Hepatocyte (in vitro differentiated cells): ENCODE data around the gene C16orf86. TPM values are rescaled to one million over a fixed set of nuclear protein-coding genes. Genes with fewer than 3 reads are reported as not detected.

ENCODE experiments used
- DNase-seq: peaks from one replicate; pipeline ENCODE4 v3.0.0-alpha.2; 2016; ENCODE audit warnings: low spot score
- H2AFZ ChIP-seq: fragments of 200-600 bp; sonication (generic); 2 replicates; pipeline ENCODE4 v1.6.0; 2016; ENCODE audit warnings: antibody characterized with exemption, mild to moderate bottlenecking
- H3K27ac ChIP-seq: fragments of 200-600 bp; sonication (generic); 2 replicates; pipeline ENCODE4 v1.5.1; 2016; ENCODE audit warnings: mild to moderate bottlenecking
- H3K27me3 ChIP-seq: fragments of 200-600 bp; sonication (generic); 2 replicates; pipeline ENCODE4 v1.6.1; 2016
- H3K36me3 ChIP-seq: fragments of 200-600 bp; sonication (generic); replicated peaks from 2 replicates; pipeline ENCODE4 v1.5.1; 2016; ENCODE audit warnings: low read depth; ENCODE audit not compliant: insufficient read depth
- H3K4me1 ChIP-seq: fragments of 200-600 bp; sonication (generic); 2 replicates; pipeline ENCODE4 v1.5.1; 2016; ENCODE audit warnings: mild to moderate bottlenecking, moderate library complexity; ENCODE audit not compliant: insufficient read depth
- H3K4me2 ChIP-seq: fragments of 200-600 bp; sonication (generic); 2 replicates; pipeline ENCODE4 v1.6.0; 2016
- H3K4me3 ChIP-seq: fragments of 200-600 bp; sonication (generic); 2 replicates; pipeline ENCODE4 v1.5.1; 2016; ENCODE audit warnings: mild to moderate bottlenecking
- H3K79me2 ChIP-seq: fragments of 200-600 bp; sonication (generic); 2 replicates; pipeline ENCODE4 v1.6.0; 2017; ENCODE audit warnings: mild to moderate bottlenecking
- H3K9me2 ChIP-seq: fragments of 200-600 bp; sonication (generic); replicated peaks from 2 replicates; pipeline ENCODE4 v1.6.0; 2017; ENCODE audit warnings: mild to moderate bottlenecking; ENCODE audit not compliant: insufficient read depth
- H3K9me3 ChIP-seq: fragments of 200-600 bp; sonication (generic); 2 replicates; pipeline ENCODE4 v1.5.1; 2016; ENCODE audit warnings: low read depth, mild to moderate bottlenecking
- H4K20me1 ChIP-seq: fragments of 200-600 bp; sonication (generic); 2 replicates; pipeline ENCODE4 v1.6.0; 2016; ENCODE audit warnings: mild to moderate bottlenecking; ENCODE audit not compliant: insufficient read depth, poor library complexity, severe bottlenecking
- CTCF ChIP-seq: fragments of 200-600 bp; sonication (generic); IDR thresholded peaks from 2 replicates; pipeline ENCODE4 v1.5.1; 2016; ENCODE audit warnings: antibody characterized with exemption, mild to moderate bottlenecking; ENCODE audit not compliant: poor library complexity
- EZH2 ChIP-seq: fragments of 200-600 bp; sonication (generic); IDR thresholded peaks from 2 replicates; pipeline ENCODE4 v1.6.1; 2016; ENCODE audit warnings: antibody characterized with exemption, mild to moderate bottlenecking, borderline replicate concordance
- EZH2phosphoT487 ChIP-seq: fragments of 200-600 bp; sonication (generic); IDR thresholded peaks from one replicate; pipeline ENCODE4 v1.6.1; 2018; ENCODE audit warnings: antibody characterized with exemption, mild to moderate bottlenecking, low read depth, moderate library complexity; ENCODE audit not compliant: unreplicated experiment, severe bottlenecking
- WGBS: methylation state at CpG from one replicate; pipeline ENCODE4 v1.1.6; 2016; ENCODE audit warnings: low lambda C conversion rate; ENCODE audit errors: missing lambda C conversion rate; 5-methylcytosine and 5-hydroxymethylcytosine counted together
- polyA plus RNA-seq: library from polyadenylated mRNA; unstranded; fragments of >200 nt; fragmentation: Nextera tagmentation; extraction: Ambion mirVana; gene quantifications from 2 replicates; pipeline ENCODE4 v1.2.1, GENCODE V29; 2016
- total RNA-seq: library from RNA; depleted of rRNA; stranded (reverse); fragments of >200 nt; gene quantifications from 2 replicates; pipeline ENCODE4 v1.2.3, GENCODE V29; 2014

The C16orf86 gene
- total and polyA plus RNA-seq, 2 experiments from 2014 or later = 2.3 to 4.1 TPM

GRCh38 chr16:67654403-67654911 is 12.2 kb upstream of the C16orf86 start:
- Histone ChIP-seq H3K9me3 (no peaks in the 10 kb centered on the region), H3K4me1 (peaks cover 11% of the 10 kb centered on the region), H3K27me3 (peaks cover 42% of the 10 kb centered on the region), H3K27ac (no peak overlapping the region), H2AFZ (no peak overlapping the region), H4K20me1 (no peaks in the 10 kb centered on the region), H3K79me2 (peaks cover 7% of the 10 kb centered on the region), H3K36me3 (no peaks in the 10 kb centered on the region), H3K4me2 (no peak overlapping the region), H3K4me3 (no peak overlapping the region), H3K9me2 (no peaks in the 10 kb centered on the region)
- TF ChIP-seq CTCF (no peak), EZH2phosphoT487 (no peak), EZH2 (no peak)
- 87% methylated on average over 30 of the region's 30 CpGs for WGBS
- DNase-seq = no peak

GRCh38 chr16:67655363-67655762 is 11.3 kb upstream of the C16orf86 start:
- Histone ChIP-seq H3K4me1 (peaks cover 11% of the 10 kb centered on the region), H3K4me3 (no peak overlapping the region), H4K20me1 (no peaks in the 10 kb centered on the region), H3K4me2 (no peak overlapping the region), H3K36me3 (no peaks in the 10 kb centered on the region), H3K9me3 (no peaks in the 10 kb centered on the region), H3K9me2 (no peaks in the 10 kb centered on the region), H3K27ac (no peak overlapping the region), H3K79me2 (peaks cover 7% of the 10 kb centered on the region), H2AFZ (no peak overlapping the region), H3K27me3 (peaks cover 41% of the 10 kb centered on the region)
- 88% methylated on average over 4 of the region's 4 CpGs for whole genome bisulfite sequencing
- no peak for DNase-seq
- TF ChIP-seq CTCF = no peak
- TF ChIP-seq EZH2 = no peak
- TF ChIP-seq EZH2phosphoT487 = no peak

- Histone ChIP-seq H3K4me3 (no peak overlapping the region), H3K79me2 (peaks cover 7% of the 10 kb centered on the region), H3K4me2 (no peak overlapping the region), H3K27ac (no peak overlapping the region), H3K9me3 (no peaks in the 10 kb centered on the region), H3K27me3 (peaks cover 30% of the 10 kb centered on the region), H3K4me1 (peaks cover 11% of the 10 kb centered on the region), H3K36me3 (no peaks in the 10 kb centered on the region), H3K9me2 (no peaks in the 10 kb centered on the region), H2AFZ (no peak overlapping the region), H4K20me1 (no peaks in the 10 kb centered on the region)
- no peak for DNase-seq
- WGBS = 91% methylated on average over 9 of the region's 9 CpGs
- TF ChIP-seq CTCF (no peak), EZH2phosphoT487 (no peak), EZH2 (no peak)
Observed at GRCh38 chr16:67656344-67657016, 10.1 kb upstream of the C16orf86 start.
